SK-N-SH treated with all-trans-retinoic acid at 6 μM for 48 hours (cell line): ENCODE measurements around the gene MARCHF9.

Source experiments
- ATAC-seq: fragments of 200-7000 bp; cut with Tn5 transposase; 3 replicates; pipeline ENCODE4 v1.9.1; 2020; ENCODE audit warnings: mild to moderate bottlenecking, moderate library complexity
- CSDC2 ChIP-seq: fragments of 250-450 bp; sonication (Bioruptor Pico); IDR thresholded peaks from 2 replicates; pipeline ENCODE4 v1.5.0; 2020; ENCODE audit warnings: mild to moderate bottlenecking, moderate library complexity
- ESRRG ChIP-seq: fragments of 250-450 bp; sonication (Bioruptor Pico); IDR thresholded peaks from 2 replicates; pipeline ENCODE4 v1.6.1; 2021; ENCODE audit warnings: mild to moderate bottlenecking
- GLIS3 ChIP-seq: fragments of 250-450 bp; sonication (Bioruptor Pico); IDR thresholded peaks from 2 replicates; pipeline ENCODE4 v1.5.0; 2020; ENCODE audit warnings: mild to moderate bottlenecking, moderate library complexity
- ISL1 ChIP-seq: fragments of 250-450 bp; sonication (Bioruptor Pico); IDR thresholded peaks from 2 replicates; pipeline ENCODE4 v2.1.2; 2022; ENCODE audit warnings: mild to moderate bottlenecking, moderate library complexity
- OSR1 ChIP-seq: fragments of 250-450 bp; sonication (Bioruptor Pico); IDR thresholded peaks from 2 replicates; pipeline ENCODE4 v1.8.0; 2022; ENCODE audit warnings: moderate library complexity, mild to moderate bottlenecking, inconsistent platforms
- POU6F1 ChIP-seq: fragments of 250-450 bp; sonication (Bioruptor Pico); IDR thresholded peaks from 2 replicates; pipeline ENCODE4 v1.8.0; 2021; ENCODE audit warnings: low read depth, mild to moderate bottlenecking, moderate library complexity, borderline replicate concordance
- PPARA ChIP-seq: fragments of 250-450 bp; sonication (Bioruptor Pico); IDR thresholded peaks from 2 replicates; pipeline ENCODE4 v1.5.0; 2020; ENCODE audit warnings: mild to moderate bottlenecking, borderline replicate concordance
- RARB ChIP-seq: fragments of 250-450 bp; sonication (Bioruptor Pico); IDR thresholded peaks from 2 replicates; pipeline ENCODE4 v1.8.0; 2021; ENCODE audit warnings: mild to moderate bottlenecking, moderate library complexity
- SNAI2 ChIP-seq: fragments of 250-450 bp; sonication (Bioruptor Pico); IDR thresholded peaks from 2 replicates; pipeline ENCODE4 v1.5.0; 2020; ENCODE audit warnings: mild to moderate bottlenecking, moderate library complexity
- TCF4 ChIP-seq: fragments of 250-450 bp; sonication (Bioruptor Pico); IDR thresholded peaks from 2 replicates; pipeline ENCODE4 v1.8.0; 2021; ENCODE audit warnings: mild to moderate bottlenecking, moderate library complexity, borderline replicate concordance
- TOX ChIP-seq: fragments of 250-450 bp; sonication (Bioruptor Pico); IDR thresholded peaks from 2 replicates; pipeline ENCODE4 v1.8.0; 2021; ENCODE audit warnings: mild to moderate bottlenecking, moderate library complexity, borderline replicate concordance
- TSHZ2 ChIP-seq: fragments of 250-450 bp; sonication (Bioruptor Pico); IDR thresholded peaks from 2 replicates; pipeline ENCODE4 v1.5.0; 2020; ENCODE audit warnings: mild to moderate bottlenecking, moderate library complexity
- ZFP3 ChIP-seq: fragments of 250-450 bp; sonication (Bioruptor Pico); IDR thresholded peaks from 2 replicates; pipeline ENCODE4 v1.5.0; 2020; ENCODE audit warnings: mild to moderate bottlenecking, moderate library complexity
- ZNF70 ChIP-seq: fragments of 450-650 bp; formaldehyde crosslinking; IDR thresholded peaks from 2 replicates; pipeline ENCODE4 v1.5.0; 2020; ENCODE audit warnings: mild to moderate bottlenecking, moderate library complexity
- ZNF8 ChIP-seq: fragments of 450-650 bp; formaldehyde crosslinking; IDR thresholded peaks from 2 replicates; pipeline ENCODE4 v1.5.0; 2020; ENCODE audit warnings: mild to moderate bottlenecking, moderate library complexity
- TF ChIP-seq, protein P1 (sequence below): fragments of 250-450 bp; sonication (Bioruptor Pico); IDR thresholded peaks from 2 replicates; pipeline ENCODE4 v1.5.1; 2021; ENCODE audit warnings: mild to moderate bottlenecking, moderate library complexity
- TF ChIP-seq, protein P2 (sequence below): fragments of 250-450 bp; sonication (Bioruptor Pico); IDR thresholded peaks from 2 replicates; pipeline ENCODE4 v1.8.0; 2020; ENCODE audit warnings: mild to moderate bottlenecking, moderate library complexity, borderline replicate concordance
- TF ChIP-seq, protein P3 (sequence below): fragments of 250-450 bp; sonication (Bioruptor Pico); IDR thresholded peaks from 2 replicates; pipeline ENCODE4 v1.5.1; 2020; ENCODE audit warnings: low read depth, mild to moderate bottlenecking, moderate library complexity

Gene MARCHF9

DNA sequence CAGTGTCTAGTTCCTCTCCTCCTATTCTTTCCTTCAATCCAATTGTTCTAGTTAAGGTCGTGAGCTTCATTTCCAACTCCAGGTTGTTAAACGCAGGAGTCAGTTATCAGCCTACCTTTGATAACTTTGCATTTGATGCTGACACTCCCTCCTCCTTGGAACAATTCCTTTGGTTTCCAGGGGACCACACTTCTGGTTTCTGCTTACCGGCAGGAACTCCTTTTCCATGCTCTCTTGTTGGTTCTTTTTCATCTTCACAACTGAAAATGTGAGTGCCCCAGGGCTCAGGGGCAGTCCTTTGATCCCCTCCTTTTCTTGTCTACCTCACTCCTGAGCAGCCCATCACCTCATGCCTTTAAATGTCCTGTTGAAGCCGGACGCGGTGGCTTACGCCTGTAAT, 22.5 kb downstream of the MARCHF9 start:
- ATAC-seq, result no peak

DNA sequence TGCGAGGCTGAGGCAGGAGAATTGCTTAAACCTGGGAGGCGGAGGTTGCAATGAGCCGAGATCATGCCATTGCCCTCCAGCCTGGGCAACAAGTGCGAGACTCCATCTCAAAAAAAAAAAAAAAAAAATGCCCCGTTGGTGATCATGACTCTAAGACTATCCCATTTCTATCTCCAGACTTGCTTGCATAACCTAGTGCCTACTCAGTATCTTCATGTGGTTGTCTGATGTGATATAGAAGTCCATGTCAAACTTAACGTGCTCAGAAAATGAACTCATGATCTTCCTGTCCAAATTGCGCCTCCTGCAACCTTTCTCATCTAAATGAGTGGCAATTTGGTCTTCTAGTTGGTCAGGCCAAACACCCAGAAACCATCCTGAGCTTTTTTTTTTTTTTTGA, 23.0 kb downstream of the MARCHF9 start:
- TF ChIP-seq CSDC2 (CRISPR knock-in tag), result no peak
- TF ChIP-seq, protein P1, sequence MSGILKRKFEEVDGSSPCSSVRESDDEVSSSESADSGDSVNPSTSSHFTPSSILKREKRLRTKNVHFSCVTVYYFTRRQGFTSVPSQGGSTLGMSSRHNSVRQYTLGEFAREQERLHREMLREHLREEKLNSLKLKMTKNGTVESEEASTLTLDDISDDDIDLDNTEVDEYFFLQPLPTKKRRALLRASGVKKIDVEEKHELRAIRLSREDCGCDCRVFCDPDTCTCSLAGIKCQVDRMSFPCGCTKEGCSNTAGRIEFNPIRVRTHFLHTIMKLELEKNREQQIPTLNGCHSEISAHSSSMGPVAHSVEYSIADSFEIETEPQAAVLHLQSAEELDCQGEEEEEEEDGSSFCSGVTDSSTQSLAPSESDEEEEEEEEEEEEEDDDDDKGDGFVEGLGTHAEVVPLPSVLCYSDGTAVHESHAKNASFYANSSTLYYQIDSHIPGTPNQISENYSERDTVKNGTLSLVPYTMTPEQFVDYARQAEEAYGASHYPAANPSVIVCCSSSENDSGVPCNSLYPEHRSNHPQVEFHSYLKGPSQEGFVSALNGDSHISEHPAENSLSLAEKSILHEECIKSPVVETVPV, result no peak
- no peak for ATAC-seq

More for the DNA sequence above, 22.5 kb downstream of the MARCHF9 start:
- TF ChIP-seq, protein P2, sequence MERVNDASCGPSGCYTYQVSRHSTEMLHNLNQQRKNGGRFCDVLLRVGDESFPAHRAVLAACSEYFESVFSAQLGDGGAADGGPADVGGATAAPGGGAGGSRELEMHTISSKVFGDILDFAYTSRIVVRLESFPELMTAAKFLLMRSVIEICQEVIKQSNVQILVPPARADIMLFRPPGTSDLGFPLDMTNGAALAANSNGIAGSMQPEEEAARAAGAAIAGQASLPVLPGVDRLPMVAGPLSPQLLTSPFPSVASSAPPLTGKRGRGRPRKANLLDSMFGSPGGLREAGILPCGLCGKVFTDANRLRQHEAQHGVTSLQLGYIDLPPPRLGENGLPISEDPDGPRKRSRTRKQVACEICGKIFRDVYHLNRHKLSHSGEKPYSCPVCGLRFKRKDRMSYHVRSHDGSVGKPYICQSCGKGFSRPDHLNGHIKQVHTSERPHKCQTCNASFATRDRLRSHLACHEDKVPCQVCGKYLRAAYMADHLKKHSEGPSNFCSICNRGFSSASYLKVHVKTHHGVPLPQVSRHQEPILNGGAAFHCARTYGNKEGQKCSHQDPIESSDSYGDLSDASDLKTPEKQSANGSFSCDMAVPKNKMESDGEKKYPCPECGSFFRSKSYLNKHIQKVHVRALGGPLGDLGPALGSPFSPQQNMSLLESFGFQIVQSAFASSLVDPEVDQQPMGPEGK (CRISPR knock-in tag), result no peak
- TF ChIP-seq TCF4 (CRISPR knock-in tag), result no peak
- TF ChIP-seq ZNF8 (CRISPR knock-in tag), result no peak
- no peak for TF ChIP-seq ESRRG (CRISPR knock-in tag)
- no peak for TF ChIP-seq GLIS3 (CRISPR knock-in tag)
- no peak for TF ChIP-seq OSR1 (CRISPR knock-in tag)
- TF ChIP-seq ZFP3 (CRISPR knock-in tag), result no peak
- TF ChIP-seq, all 23 proteins: peak for 0

DNA sequence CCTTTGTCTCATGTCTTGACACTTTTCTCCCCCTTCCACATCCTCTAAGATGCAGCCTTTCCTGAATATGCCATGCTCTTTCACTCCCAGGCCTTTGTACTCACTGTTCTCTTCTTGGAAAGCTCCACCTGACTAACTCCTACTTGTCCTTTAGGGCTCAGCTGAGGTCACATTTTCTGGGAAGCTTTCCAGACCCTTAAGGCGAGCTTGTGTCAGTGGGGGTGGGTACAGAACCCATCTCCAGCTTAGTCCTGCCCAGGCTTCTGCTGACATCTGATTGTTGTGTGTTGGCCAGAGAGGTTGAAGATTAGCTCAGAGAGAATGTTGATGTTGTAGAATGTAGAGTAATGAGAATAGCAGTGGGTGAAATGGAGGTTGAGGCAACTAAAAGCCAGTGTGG, 24.8 kb downstream of the MARCHF9 start:
- ATAC-seq, result no peak
- TF ChIP-seq CSDC2 (CRISPR knock-in tag) (no peak), ZNF8 (CRISPR knock-in tag) (no peak), RARB (CRISPR knock-in tag) (no peak), TSHZ2 (no peak), SNAI2 (no peak), POU6F1 (CRISPR knock-in tag) (no peak), ZNF70 (CRISPR knock-in tag) (no peak), TCF4 (CRISPR knock-in tag) (no peak), TOX (CRISPR knock-in tag) (no peak), PPARA (CRISPR knock-in tag) (no peak), ESRRG (CRISPR knock-in tag) (no peak), ISL1 (CRISPR knock-in tag) (no peak)
- TF ChIP-seq, protein P3, sequence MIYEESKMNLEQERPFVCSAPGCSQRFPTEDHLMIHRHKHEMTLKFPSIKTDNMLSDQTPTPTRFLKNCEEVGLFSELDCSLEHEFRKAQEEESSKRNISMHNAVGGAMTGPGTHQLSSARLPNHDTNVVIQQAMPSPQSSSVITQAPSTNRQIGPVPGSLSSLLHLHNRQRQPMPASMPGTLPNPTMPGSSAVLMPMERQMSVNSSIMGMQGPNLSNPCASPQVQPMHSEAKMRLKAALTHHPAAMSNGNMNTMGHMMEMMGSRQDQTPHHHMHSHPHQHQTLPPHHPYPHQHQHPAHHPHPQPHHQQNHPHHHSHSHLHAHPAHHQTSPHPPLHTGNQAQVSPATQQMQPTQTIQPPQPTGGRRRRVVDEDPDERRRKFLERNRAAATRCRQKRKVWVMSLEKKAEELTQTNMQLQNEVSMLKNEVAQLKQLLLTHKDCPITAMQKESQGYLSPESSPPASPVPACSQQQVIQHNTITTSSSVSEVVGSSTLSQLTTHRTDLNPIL, result no peak
- TF ChIP-seq, protein P2 (CRISPR knock-in tag), result no peak
